HG03378 (cell line): ENCODE measurements around the gene NAXE.
"Not testable (repeated sequence)": the region's sequence is repeated elsewhere in the genome, so short reads cannot be mapped to it uniquely, and the experiment has no call there.

ENCODE experiments used
- ATAC-seq: cut with Tn5 transposase; IDR thresholded peaks from one replicate; pipeline ENCODE4 v1.9.1; 2021; ENCODE audit warnings: mild to moderate bottlenecking, moderate library complexity; ENCODE audit not compliant: unreplicated experiment

Gene NAXE

GRCh38 chr1:156591432-156592157 lies at the start of gene NAXE:
Gene NAXE, plus strand, starts transcription at chr1:156591776. Its CDS starts 29 bp downstream, at chr1:156591805.
- no peak for ATAC-seq

- no peak for ATAC-seq
Measured at GRCh38 chr1:156543066-156543465, 48.5 kb upstream of the NAXE start.

GRCh38 chr1:156544592-156545102 lies 46.9 kb upstream of the NAXE start:
- ATAC-seq, result no peak

- no peak for ATAC-seq
Measured at GRCh38 chr1:156546267-156546666, 45.3 kb upstream of the NAXE start.

- no peak for ATAC-seq
Measured at GRCh38 chr1:156547434-156547833, 44.1 kb upstream of the NAXE start.

GRCh38 chr1:156547982-156548381 lies 43.6 kb upstream of the NAXE start:
- ATAC-seq, result no peak

GRCh38 chr1:156549390-156549789 lies 42.2 kb upstream of the NAXE start:
- ATAC-seq, result no peak

GRCh38 chr1:156549831-156550230 lies 41.7 kb upstream of the NAXE start:
- ATAC-seq, result no peak

GRCh38 chr1:156550346-156550745 lies 41.2 kb upstream of the NAXE start:
- no peak for ATAC-seq

- ATAC-seq, result no peak
Measured at GRCh38 chr1:156551066-156551643, 40.4 kb upstream of the NAXE start.

- no peak for ATAC-seq
Measured at GRCh38 chr1:156551869-156552268, 39.7 kb upstream of the NAXE start.

GRCh38 chr1:156552518-156552917 lies 39.1 kb upstream of the NAXE start:
- ATAC-seq, result no peak

- not testable (repeated sequence) for ATAC-seq
Measured at GRCh38 chr1:156552937-156553336, 38.6 kb upstream of the NAXE start.

- ATAC-seq, result no peak
Measured at GRCh38 chr1:156553860-156554485, 37.6 kb upstream of the NAXE start.

GRCh38 chr1:156554971-156555370 lies 36.6 kb upstream of the NAXE start:
- no peak for ATAC-seq

- no peak for ATAC-seq
Measured at GRCh38 chr1:156555715-156556114, 35.9 kb upstream of the NAXE start.

- no peak for ATAC-seq
Measured at GRCh38 chr1:156556354-156556753, 35.2 kb upstream of the NAXE start.

- no peak for ATAC-seq
Measured at GRCh38 chr1:156559086-156559796, 32.3 kb upstream of the NAXE start.

GRCh38 chr1:156559797-156560385 lies 31.7 kb upstream of the NAXE start:
- ATAC-seq, result no peak

GRCh38 chr1:156560585-156561163 lies 30.9 kb upstream of the NAXE start:
- no peak for ATAC-seq

- ATAC-seq, result no peak
Measured at GRCh38 chr1:156565519-156565918, 26.1 kb upstream of the NAXE start.
